NOMO-1 (cell line): Measurements from ENCODE around the gene AACS.
"Not testable (repeated sequence)": the region's sequence is repeated elsewhere in the genome, so short reads cannot be mapped to it uniquely, and the experiment has no call there.

Experiments used
- DNase-seq, 2 experiments: peaks; one replicate each; lab custom pipeline; 2025; ENCODE audit not compliant: unreplicated experiment in 2 of 2; lab: John Stamatoyannopoulos, UW

The AACS gene

DNA sequence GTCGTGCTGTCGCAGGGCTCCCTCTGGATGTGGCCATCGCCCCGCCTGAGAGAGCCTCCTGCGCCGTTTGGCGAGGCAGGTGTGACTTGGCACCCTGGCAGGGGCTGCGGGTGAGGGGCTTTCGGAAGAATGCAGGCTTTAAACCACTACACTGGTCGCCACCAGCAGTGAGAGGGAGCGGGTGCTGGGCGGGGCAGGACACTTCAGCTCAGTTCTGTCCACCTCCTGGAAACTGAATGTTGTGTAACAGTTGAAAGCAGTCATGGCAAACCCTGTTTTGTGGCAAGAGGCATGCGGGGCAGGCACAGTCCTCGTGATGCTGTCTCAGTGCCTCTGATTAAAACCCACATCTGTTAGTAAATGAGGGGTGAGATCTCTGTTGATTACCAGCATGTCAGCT lies 55.9 kb downstream of the AACS start:
- no peak for DNase-seq

DNA sequence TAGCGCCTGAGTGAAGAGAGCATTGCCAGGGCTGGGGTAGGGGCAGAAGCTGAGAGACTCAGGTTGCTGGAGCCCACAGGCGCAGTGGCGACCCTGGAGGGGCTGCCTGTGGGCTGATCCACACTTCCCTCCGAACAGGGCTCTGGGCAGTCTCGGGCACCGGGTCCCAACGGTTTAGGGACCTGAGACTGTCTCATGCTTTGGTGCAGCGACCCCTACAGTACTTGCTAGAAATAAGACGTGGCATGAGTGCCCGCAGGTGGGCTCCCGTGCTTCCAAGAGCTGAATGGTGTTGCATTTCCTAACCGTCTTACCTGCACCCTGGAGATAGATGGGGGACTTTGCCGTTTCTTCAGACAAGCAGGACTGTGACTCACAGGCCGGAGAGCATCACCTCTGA lies 57.4 kb downstream of the AACS start:
- DNase-seq = no peak

DNA sequence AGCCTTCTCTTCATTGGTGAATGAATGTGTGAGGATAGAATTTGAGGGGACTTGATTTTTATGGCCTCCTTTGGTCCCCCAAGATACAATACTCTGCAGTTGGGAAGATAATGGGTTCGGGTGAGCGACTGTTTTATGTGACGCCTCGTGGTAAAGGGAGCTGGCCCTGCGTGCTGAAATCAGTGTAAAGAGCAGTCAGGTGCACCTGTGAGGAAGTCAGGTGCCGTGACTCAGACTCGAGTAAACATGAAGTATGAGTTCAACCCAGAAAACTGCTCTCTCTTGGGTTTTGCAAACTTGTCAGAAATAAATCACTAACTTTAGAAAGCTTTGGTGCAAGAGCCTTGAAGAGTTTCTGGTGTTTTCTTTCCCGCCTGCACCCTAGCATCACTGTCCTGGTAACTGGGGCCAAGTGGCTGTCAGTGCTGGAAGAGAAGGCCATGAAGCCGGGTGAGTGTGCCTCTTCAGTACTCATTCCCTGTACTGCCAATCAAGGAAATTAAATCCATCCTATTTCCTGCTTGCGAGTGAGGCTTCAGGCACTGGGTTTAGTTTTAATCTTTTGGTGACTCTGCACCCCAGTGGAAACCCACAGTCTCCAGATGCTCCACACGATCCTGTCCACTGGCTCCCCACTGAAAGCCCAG lies 59.2 kb downstream of the AACS start:
- DNase-seq = no peak

DNA sequence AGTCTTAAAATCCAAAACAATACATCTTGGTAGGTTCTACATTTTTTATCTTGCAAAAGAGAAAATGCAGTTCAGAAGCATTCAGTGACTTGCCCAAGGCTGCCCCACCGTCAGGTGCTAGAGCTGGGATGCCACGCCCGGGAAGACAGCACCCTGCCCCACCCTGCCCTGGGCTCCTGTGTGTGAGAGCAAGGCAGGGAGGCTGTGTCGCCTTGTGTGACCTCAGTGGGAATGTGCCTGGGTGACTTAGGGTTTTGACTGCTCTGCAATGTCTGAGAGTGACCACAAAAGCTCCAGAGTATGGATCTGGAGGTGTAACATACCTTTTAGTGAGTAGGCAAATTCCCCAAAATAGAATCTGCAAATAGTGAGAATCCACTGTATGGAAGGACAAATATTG lies 60.0 kb downstream of the AACS start:
- no peak for DNase-seq

DNA sequence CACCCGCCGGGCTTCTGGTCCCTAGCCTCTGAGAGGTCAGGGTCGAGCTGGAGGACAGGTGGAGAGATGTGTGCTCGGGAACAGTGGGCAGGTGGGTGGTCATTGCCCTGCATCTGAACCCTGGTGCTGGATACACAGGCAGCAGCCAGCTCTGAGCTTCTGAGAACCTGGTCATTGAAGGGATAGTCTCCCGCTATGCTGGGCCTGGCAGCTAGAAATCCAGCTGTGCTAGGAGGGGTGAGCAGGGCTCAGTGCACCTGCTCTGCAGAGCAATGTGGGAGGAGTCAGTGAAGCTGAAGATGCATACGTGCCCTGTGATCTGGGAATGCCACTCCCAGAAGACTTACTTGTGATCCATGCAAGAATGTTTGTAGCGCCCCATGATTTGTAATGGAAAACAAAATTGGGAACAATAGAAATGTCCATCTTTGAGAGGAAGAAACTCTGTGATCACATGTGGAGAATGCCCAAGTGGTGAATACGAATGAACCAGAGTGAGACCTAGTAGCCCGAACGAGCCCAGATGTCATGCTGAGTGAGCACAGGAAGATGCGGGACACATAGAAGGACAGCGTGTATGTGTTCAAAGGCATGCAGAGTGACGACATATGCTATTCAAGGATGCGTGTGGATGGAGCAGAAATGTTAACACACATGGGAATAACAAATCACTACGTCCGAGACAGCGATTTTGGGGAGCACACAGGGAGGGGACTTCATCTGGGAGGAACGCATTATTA lies 63.4 kb downstream of the AACS start:
- no peak for DNase-seq

DNA sequence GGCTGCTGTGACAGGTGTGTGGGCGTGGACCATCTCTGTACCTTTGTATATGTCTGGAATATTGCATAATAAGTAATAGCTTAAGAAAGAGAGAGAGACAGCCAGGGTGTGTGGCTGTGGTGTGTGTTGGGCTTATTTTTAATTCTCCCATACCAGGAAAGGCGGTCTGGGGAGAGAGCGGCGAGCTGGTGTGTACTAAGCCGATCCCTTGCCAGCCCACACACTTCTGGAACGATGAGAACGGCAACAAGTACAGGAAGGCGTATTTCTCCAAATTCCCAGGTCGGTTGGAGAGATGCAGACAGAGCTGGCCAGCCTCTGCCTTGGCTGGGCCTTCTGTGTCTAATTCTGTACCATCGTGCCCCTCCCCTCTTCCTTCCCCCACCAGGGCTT lies 63.9 kb downstream of the AACS start:
- DNase-seq = no peak

DNA sequence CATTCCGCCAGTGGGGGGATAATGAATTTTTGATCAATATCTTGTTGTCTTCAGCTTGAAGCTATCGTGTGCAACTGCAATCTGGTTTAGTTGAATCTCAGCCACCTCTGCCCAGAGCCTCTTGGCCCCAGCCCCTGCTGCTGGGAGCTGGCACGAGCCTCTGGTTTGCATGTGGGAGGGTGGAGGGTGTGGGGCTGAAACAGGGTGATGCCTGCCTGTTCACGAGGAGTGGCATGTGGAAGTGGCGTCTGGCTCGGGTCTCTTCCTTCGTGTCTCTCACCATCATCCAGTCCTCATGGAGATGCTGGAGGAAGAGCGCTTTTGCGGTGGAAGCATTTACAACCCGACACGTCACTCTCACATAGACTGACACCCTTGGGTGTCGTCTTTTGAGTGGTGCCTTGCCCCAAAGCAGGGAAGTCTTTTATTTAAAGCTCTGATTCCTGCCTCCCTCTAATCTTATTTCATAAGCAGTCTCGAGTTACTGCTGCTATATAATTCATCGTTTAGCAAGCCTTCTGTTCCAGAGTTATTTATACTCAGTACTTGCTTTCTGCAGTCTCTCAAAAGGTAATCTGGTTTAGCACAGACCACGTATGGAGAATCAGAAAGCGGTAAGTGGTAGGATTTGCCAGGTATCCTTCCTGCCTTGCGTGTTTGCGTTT lies 64.5 kb downstream of the AACS start:
- no peak for DNase-seq

DNA sequence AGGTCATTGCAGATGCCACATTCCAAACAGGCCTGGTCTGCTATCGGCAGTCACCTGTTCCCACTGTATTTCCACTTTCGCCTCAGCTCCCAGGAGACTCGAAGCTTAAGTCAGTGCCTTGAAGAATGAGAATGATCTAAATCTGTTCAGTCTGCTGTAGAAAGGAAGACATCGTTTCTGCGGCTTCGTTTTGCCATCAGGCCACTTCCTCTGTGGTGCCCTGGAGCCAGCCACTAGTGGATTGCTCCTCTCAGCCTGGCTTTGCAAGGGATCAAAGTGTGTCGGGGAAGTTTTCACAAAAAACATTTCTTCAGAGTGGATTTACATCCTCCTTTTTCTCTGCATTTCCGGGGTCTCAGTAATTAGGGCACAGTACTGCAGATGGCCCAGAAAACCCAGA lies 66.7 kb downstream of the AACS start:
- DNase-seq = no peak

DNA sequence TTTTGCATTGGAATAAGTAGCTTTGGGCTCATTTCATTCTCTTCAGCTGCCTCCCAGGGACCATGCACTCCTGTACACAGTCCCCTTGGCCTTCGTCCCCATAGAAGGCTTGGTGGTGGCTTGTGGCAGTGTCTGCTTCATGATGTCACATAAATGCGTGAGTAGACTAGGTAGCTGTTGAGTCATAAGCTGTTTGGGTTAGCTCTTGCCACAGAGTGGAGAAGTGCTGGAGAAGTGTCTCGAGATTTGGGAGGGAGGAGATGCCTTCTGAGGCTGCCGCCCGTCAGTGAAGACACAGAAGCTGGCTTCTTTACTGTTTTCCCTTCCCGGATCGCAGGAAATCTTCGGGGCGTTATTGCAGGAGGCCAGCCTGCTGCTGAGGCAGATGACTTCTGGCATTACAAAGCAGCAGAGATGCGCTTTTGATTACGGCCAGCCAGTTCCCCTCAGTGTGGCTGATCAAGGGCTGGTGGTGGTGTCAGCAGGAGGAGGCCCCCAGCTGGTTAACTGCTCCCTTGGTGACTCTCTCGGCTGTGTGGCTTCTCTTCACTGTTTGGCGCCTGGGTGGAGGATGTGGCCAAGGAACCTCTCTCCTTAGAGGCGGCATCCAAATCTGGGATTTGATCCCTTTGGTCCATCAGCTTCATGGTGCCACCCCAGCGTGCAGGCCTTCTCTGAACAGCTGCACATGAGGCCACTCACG lies 67.6 kb downstream of the AACS start:
- DNase-seq = no peak

DNA sequence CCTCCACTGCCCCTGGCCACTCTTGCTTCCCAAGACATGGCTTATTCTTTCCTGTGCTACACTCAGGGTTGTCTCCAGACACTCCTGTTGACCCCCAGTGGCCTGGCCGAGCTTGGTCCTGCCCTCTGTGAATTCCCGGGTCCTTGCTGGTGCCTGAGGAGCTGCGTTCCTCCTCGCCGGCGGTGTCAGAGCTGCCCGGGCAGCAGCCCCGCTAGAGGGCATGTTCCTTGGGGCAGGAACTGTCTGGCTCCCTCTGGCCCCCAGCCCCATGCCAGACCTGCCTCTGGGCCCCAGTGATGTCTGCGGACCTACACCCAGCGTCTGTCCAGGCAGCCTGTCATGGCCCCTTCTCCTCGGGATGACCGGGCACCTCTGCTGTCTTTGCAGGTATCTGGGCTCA lies 68.4 kb downstream of the AACS start:
- DNase-seq = no peak

DNA sequence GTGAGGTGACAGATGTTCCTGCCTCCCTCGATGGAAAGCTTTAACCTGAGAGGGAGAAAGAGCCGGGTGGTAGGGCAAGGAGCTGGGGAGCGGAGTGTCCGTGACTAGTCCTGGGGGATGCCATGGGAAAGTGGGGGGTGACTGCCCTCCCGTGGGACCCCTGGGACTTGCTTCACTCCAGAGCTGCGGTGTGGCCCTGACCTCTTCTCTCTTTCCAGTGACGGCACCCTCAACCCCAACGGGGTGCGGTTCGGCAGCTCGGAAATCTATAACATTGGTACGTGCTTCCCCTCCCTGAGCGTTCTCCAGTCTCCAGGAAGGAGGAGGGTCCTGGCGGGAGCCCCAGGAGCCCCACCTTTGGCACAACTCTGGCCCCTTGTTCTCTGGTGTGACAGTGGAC lies 69.3 kb downstream of the AACS start:
- no peak for DNase-seq

DNA sequence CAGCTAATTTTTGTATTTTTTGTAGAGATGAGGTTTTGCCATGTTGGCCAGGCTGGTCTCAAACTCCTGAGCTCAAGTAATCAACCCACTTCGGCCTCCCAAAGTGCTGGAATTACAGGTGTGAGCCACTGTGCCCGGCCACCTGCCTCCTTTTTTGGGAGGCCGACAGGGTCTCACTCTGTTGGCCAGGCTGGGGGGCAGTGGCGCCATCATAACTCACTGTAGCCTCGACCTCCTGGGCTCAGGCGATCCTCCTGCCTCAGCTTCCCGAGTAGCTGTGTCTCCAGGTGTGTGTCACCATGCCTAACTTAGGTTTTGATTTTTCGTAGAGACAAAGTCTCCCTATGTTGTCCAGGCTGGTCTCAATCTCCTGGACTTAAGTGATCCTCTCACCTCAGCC lies 70.7 kb downstream of the AACS start:
- DNase-seq = no peak

DNA sequence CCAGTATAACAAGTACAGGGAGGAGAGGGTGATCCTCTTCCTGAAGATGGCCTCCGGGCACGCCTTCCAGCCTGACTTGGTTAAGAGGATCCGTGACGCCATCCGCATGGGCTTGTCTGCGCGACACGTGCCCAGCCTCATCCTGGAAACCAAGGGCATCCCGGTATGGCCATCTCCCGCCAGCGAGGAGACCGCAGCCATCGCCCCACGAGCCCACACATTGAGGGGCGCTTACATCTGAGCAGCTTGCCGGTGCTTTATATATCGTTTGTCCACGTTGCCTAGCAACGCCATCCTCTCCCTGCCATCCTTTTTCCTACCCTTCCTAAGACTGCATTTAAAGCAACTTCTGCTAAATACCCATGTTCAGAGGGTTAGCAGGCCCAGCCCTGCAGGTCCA lies 71.5 kb downstream of the AACS start:
- DNase-seq = no peak

DNA sequence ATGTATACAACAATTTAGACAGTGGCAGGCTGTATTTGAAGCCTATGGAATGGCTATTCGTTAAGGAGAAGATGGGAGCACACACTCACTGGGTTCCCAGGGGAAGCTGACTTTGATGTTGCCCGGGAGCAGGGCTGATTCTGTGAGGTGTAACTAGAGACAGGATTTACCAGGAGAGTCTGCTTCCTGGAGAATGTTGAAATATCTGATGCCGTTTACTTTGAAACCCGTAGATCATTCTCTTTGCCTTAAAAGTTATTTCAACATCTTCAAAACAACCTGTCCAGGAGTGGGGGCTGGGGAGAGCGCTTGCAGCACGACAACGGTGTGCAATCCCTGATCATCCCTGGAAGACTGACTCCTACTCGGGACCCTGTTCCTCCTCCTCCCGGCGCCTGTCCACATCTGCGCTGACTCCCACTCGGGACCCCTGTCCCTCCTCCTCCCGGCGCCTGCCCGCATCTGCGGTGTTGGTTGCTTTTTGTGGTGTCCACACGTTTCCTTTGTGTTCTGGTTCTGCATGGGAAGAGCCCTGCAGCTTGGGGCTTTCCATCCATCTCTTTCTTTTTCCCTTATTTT lies 72.6 kb downstream of the AACS start:
- DNase-seq = no peak

DNA sequence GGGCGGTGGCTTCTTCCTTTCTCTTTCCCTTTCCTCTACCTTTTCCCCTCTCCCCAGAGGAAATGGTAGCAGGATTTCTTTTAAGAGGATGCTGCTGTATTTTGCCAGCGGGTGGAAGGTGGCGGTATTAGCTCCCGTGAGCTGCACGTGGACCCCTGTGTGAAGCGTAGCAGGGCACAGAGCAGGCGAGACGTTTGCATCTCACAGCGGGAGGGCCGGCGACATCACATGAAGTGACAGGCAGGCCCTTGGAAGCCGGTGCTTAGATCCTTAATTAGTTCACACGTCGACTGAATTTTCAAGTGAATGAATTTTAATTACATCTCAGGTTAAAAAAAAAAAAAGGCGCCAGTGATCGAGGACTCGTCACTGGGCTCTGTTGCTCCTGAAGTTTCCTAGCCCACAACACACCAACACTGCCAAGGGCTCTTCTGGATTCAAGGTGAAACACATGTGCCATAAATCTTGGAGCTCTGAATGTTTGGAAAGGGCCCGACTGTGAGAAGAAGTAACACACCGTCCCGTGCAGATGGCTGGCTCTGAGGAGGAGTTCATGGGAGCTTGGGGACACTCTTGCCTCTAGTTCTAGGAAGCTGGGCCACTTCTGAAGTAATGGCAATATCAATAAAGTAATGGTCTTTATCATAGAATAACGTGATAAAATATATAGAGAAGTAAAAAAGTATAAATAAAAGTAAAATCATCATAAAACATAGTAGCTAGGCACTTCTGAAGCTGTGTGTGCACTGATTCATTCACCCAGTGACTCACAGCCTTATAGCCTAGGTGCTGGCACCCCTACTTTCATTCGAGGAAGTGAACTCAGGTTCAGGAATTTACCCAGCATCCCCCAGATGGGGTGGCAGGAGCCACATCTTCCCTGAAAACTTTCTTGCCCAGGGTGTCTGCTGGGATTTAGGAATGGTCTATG lies 75.3 kb downstream of the AACS start:
- no peak for DNase-seq

DNA sequence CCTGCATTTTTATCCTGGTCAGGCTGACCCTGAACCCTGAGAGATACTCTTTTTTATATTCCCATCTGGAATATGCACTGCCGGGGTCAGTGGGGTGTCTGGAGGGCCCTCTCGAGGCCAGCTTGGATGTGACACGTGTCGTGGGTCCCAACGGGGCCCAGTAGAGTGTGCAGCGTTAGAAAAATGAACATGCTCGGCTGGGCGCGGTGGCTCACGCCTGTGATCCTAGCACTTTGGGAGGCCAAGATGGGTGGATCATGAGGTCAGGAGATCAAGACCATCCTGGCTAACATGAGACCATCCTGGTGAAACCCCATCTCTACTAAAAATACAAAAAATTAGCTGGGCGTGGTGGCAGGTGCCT lies 76.0 kb downstream of the AACS start:
- not testable (repeated sequence) for DNase-seq

DNA sequence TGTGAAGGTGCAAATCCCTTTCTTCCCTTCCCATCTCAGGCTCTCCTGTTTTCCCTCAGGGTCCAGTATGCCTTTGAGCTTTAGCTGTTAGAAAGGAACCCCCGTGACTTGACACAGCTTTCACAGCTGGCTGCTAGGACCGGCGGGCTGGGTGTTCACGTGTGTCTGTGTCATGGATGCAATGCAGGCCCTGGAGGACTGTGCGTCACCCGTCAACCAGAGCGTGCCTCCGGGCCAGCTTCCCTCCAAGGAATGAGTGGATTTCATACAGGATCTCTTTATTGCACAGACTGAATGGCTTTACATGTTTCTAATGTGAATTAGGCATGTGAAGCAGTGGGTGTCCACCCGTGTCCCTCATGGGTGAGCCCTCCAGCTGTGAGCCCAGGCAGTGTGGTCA lies 77.4 kb downstream of the AACS start:
- no peak for DNase-seq

DNA sequence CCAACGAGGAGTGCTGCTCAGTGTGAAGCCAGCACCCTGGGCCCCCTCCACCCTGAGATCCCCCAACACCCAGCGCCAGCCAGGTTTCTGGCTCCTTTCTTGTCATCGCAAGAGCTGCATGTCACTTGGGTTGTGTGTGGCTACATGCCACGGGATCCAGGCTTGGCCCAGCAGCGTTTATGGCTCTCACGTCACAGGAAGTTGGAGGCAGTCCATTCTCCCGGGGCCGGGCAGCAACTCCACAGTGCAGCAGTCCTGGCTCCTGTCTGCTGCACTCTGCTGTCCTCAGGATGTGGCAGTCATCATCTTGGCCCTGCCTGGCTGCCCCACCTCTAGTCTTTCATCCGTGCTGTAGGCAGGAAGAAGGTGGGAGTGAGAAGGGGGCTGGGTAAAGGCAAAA lies 78.3 kb downstream of the AACS start:
- no peak for DNase-seq

DNA sequence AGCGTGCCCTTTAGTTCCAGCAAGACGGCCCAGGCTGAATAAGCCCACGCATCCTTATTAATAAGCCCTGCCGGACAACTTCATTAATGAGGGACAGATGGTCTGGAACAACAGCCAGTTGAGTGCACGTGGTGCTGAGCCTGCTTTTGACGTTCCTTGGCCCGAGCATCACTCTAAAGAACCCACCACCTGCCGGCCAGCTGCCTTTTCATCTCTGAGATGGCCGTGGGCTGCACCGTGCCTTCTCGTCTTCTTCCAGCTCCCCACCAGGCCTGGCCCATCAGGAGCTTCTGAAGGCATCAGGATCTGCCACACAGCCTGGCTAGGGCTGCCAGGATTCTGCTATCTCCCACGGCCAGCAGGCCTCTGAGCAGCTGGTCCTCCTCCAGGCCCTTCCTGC lies 80.0 kb downstream of the AACS start:
- no peak for DNase-seq

DNA sequence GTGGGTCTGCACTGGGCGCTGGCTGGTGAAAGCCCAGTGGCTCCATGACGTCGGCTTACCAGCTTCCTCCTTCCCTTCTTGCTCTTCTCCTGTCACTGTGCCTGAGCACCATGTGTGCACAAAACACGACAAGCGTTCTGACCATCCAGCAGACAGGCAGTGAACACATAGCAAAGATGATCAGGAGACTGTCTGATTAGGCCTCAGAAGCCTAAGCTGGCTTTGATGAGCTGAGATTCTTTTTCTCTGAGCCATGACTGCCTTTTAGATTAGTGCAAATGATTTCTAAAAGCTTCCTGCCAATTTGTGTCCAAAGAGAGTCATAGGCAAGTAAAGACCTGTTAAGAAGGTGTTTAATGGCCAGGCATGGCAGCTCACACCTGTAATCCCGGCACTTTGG lies 83.1 kb downstream of the AACS start:
- no peak for DNase-seq
